ENCODE data around the gene RBM33.
"Not testable (repeated sequence)": the region's sequence is repeated elsewhere in the genome, so short reads cannot be mapped to it uniquely, and the experiment has no call there.

Gene RBM33, protein sequence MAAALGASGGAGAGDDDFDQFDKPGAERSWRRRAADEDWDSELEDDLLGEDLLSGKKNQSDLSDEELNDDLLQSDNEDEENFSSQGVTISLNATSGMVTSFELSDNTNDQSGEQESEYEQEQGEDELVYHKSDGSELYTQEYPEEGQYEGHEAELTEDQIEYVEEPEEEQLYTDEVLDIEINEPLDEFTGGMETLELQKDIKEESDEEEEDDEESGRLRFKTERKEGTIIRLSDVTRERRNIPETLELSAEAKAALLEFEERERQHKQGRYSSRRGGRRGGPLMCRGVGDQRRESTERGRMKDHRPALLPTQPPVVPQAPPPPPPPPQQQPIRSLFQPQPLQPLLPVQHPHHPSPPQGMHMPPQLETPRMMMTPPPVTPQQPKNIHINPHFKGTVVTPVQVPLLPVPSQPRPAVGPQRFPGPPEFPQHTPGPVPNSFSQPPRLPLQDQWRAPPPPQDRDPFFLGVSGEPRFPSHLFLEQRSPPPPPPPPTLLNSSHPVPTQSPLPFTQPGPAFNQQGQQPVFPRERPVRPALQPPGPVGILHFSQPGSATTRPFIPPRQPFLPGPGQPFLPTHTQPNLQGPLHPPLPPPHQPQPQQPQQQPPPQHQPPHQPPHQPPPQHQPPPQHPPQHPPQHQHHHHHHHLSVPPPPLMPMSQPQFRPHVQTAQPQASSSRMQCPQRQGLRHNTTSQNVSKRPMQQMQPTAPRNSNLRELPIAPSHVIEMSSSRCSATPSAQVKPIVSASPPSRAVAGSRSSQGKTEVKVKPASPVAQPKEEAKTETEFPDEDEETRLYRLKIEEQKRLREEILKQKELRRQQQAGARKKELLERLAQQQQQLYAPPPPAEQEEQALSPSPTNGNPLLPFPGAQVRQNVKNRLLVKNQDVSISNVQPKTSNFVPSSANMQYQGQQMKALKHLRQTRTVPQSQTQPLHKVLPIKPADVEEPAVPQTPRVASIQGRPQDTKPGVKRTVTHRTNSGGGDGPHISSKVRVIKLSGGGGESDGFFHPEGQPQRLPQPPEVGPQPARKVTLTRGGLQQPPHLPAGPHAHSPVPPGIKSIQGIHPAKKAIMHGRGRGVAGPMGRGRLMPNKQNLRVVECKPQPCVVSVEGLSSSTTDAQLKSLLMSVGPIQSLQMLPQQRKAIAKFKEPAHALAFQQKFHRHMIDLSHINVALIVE

DNA sequence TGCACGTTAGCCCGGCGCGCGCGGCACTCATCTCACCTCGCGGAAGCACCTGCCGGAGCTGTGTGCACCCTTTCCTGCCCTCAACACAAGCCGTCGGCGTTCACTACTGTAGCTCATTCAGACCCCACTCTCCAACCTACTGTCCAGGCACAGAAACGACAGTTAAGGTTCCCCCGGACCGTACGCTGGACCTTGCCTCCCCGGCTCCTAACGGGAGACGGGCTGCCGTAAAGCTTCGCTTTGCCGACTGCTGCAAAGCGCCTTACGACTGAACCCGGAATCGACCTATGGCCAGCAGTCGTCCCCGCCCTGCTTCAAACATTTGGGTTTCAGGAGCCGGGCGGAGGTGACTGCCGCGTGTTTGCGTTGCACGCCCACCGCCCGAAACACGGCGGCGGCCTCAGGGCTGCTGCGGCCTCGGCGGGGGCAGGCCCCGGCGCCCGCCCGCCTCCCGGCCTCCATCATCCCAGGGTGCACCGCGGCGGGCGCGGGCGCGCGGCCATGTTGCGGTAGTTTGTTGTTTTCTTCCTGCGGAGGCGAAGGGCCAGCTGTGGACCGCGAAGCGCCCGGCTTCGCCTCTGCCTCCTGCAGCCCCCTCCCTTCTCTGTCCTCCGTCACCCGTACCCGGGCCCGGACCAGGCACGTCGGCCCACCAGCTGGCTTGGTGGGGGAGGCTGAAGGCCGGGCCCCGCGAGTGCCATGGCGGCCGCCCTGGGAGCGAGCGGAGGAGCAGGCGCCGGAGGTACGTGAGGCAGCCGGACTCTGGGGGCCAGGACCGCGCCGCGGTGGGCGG is at the start of gene RBM33:
Gene RBM33, plus strand, starts transcription at position 484 of the 793 bp plus-strand sequence. Its CDS starts 216 bp downstream, at position 700.
- DNase-seq = peak; percentile 65 to 82

DNA sequence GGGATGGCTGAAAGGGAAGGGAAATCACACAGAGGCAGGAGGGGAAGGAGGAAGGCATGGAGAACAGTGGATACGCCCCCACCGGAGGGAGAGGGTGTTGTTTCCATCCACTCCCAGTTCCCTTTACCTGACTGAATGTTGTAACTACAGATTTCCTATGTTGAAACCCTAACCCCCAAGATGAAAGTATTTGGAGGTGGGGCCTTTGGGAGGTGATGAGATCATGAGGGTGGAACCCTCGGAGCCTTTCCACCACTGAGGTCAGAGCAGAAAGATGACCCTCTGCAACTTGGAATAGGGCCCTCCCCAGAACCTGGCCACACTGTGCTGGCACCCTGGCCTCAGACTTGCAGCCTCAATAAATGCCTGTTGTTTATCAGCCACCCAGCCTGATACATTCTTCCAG is 49.5 kb upstream of the RBM33 start:
- no peak for DNase-seq

DNA sequence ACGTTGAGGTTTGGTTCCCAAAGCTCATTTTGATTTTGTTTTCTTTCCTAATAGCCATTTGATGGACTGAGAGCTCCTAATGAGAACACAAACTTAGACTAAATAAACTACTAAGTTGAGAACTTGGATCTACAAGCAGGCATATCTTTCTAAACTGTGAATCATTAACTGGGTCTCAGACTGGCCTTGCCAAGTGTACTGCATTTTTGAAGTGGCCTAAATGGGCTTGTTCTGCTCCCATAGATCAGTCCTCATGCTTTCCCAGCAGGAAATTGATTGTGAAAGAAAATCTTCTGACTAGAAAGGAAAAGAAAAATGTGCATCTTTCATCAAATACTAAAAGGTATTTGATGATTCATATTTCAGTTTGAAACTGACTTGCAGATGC is 46.7 kb upstream of the RBM33 start:
- no peak for DNase-seq

DNA sequence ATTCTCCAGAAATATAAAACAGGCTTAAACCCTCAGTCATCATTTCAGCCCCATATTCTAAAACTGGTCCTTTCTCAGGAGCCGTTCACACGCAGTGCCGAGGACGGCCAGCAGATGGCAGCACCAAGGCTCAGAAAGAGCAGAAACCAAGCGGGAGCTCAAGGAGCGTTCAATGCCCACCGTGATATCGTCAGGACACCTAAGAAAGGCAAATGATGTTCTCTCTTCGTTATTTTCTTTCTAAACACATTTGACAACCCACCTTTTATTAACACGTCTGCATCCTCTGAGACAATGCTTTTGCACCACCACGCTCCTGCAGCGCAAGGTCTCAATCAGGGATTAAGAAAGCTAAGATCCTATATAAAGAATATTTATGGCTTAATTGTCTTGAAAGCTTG is 45.7 kb upstream of the RBM33 start:
- DNase-seq = peak; percentile 71 to 75

DNA sequence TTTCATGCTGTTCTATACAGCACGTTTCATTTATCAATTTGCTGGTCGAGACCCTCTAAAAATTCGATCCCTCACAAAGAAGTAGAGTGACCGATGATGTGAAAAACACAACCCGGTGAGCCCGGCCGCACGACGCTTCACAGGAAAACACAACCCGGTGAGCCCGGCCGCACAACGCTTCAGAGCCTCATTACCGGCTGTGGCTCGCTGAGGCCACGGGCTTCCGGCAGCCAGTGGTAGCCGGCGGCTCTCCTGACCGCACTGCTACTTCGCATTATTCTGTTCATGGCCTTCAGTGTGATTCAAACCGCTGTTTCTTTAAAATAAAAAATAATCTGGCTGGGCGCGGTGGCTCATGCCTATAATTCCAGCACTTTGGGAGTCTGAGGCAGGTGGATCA is 42.3 kb upstream of the RBM33 start:
- no peak for DNase-seq

DNA sequence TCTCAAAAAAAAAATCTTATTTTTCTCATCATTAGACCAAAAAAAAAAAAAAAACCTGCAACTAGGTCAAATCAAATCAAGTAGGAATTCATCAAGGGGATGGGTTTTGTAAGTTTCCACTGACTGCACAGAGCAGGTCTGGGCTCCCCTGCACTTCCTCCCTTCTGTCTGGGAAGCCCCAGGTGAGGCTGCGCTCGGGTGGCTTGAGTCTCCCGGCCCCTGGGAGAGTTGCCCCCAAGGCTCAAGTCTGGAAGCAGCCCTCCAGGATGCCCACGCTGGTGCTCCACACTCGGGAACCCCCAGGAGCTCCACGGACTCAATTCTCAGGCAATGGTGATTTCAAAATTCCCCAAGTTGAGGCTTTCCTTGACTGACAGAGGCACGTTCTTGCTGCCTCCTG is 41.7 kb upstream of the RBM33 start:
- no peak for DNase-seq

DNA sequence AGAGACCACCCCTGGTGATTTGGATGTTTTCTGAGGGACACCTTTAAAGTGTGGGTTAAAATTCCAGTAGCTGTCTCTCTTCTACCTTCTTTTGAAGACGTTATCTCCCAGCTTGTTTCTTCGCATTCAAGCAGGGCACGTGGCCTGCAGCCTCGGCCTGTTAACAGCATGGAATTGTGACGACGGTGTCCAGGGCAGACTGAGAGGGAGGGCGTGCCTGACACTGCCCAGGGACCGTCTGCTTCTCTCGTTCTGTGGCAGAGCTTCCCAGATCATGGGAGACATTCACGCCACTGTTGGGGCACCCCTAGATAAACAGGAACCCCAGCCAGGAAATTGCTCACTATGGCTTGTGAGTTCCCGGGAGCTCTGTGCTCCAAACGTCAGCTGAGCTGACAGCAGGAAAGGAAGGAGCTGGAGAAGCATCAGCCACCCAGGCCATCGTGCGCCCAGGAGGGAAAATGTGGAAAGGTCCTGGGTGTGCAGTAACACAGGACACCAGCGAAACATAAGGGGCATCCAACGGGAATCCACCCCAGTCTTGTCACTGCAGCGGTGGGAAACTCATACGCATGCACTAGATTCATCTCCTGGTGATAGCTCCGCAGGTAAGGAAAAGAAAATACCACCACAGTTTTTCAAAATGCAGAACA is 41.1 kb upstream of the RBM33 start:
- DNase-seq = no peak

DNA sequence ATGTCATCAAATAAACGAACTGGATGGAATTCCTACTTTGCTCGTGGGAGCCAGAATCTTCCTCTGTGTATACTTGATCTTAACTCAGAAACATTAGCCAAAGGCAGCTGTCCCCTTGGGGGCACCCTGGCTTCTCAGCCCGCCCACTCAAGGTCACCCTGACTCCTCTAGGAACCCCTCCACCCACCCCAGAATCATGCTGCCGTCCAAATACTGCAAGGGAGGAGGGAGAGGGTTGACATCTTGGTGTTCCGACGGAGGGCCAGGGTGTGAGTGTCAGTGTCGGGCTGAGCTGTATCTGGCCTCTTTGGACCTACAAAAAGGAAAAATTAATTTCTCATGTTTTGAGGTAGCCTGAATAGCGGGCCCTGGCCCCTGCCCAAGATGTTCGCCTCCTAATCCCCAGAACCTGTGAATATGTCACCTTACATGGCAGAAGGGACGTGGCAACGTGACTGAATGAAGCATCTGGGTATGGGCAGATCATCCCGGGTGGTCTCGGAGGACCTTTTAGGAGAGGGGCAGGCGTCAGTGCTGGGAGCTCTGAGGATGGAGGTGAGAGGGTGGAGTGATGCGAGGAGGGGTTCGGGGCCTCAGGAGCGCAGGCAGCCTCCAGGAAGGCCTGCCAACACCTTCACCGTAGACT is 40.5 kb upstream of the RBM33 start:
- DNase-seq = no peak

DNA sequence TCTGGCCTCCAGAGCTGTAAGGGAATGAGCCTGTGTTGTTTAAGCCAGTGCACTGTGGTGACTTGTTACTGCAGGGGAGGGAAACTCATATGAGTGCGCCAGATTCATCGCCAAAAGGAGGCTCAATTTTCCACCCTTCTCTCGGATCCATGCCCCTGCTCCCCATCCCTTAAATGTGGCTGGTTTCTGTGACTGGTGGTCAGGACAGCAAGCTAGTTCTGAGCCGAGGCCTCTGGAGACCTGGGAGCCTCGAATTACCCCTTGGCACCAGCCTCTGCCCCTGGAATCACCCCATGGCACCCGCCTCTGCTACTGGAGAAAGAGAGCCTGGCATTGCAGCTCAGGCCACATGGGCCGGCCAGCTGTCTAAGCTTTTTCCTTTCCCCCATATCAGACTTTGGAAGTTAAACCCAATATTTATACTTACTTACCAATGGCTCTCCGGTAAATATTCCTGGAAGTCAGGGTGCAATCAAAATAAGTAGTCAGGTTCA is 39.9 kb upstream of the RBM33 start:
- DNase-seq = no peak

DNA sequence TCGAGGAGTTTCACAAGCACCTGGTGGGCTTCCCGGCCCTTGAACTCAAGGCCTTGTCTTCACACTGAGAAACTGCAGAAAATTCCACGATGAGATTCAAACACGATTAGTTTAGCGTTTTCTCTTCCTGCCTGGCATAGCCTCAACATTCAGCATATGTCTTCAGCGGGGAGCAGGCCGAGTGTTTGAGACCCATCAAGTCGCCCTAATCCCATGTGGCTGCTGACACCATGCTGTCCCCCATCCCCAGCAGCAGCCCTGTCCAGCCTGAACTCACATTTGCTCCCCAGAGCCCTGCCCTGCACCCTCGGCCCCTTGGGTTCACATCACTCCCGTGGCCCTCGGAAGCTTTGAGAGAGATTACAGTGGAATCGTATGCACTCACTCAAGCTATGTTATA is 35.3 kb upstream of the RBM33 start:
- no peak for DNase-seq

DNA sequence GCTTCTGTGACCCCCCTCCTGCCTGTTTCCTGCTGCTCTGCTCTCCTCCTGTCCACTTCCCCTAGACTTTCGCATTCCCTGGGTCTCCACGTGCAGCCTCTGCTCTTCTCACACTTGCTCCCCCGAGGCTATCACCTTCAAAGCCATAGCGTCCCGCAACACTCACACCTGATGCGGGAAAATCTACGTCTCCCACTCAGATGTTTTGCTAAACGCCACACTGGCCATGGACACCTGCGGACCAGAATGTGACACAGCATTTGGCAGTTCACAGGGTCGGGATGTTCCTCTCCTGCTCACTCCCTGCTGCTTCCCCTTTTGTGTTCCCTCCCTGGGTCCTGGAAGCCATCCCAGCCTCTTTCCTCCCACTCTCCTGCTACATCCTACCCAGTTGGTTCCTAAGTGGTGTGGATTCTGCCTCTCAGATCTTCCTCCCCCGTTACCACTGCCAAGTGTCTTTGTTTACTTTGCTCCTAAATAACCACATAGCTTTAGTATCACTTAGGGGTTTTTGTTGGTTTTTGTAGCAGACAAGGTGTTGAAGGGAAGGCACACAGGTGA is 33.7 kb upstream of the RBM33 start:
- DNase-seq = no peak

DNA sequence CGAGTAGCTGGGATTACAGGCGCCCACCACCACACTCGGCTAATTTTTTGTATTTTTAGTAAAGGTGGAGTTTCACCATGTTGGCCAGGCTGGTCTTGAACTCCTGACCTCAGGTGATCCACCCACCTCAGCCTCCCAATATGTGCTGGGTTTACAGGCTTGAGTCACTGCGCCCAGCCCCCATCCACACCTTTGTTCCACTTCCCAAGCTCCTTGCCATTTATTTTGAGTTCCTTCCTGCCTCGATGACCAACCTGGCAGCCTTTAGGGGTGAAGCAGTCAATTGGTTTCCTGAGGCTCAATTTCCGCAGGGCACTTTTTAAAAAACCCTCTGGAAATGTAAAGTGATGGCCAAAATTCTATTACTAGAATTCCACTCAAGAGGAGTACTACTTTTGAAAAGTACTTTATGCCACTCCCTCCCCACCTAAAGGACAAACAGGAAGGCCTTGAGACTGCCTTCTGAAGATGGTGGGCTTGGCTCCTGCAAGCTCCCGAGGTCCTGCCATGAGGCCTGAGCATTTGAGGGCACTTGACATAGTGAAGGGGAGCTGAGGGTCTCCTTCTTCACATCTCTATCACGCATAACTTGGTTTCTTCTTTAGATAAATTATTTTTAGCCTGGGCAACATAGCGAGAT is 32.5 kb upstream of the RBM33 start:
- no peak for DNase-seq

DNA sequence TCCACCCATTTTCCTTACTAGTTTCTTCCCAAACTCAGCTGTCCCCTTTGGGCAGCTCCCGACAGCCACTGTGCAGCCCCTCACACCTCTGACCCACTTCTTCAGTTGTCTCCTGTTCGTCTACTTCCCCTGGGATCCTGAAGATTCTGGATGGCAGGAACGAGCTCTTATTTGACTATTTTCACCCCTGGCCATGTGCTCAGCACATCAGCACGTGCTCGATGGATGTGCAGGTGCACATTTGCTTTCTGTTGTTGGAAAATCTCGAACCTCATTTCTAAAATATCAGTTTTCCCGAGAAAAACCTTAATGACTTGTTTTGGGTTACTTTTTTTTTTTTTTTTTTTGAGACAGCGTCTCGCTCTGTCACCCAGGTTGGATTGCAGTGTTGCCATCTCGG is 31.8 kb upstream of the RBM33 start:
- DNase-seq = no peak

DNA sequence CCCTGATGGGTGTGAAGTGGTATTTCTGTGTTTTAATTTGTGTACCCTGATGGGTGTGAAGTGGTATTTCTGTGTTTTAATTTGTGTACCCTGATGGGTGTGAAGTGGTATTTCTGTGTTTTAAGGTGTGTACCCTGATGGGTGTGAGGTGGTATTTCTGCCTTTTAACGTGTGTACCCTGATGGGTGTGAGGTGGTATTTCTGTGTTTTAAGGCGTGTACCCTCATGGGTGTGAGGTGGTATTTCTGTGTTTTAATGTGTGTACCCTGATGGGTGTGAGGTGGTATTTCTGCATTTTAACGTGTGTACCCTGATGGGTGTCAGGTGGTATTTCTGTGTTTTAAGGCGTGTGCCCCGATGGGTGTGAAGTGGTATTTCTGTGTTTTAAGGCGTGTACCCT is 29.4 kb upstream of the RBM33 start:
- DNase-seq = not testable (repeated sequence)

DNA sequence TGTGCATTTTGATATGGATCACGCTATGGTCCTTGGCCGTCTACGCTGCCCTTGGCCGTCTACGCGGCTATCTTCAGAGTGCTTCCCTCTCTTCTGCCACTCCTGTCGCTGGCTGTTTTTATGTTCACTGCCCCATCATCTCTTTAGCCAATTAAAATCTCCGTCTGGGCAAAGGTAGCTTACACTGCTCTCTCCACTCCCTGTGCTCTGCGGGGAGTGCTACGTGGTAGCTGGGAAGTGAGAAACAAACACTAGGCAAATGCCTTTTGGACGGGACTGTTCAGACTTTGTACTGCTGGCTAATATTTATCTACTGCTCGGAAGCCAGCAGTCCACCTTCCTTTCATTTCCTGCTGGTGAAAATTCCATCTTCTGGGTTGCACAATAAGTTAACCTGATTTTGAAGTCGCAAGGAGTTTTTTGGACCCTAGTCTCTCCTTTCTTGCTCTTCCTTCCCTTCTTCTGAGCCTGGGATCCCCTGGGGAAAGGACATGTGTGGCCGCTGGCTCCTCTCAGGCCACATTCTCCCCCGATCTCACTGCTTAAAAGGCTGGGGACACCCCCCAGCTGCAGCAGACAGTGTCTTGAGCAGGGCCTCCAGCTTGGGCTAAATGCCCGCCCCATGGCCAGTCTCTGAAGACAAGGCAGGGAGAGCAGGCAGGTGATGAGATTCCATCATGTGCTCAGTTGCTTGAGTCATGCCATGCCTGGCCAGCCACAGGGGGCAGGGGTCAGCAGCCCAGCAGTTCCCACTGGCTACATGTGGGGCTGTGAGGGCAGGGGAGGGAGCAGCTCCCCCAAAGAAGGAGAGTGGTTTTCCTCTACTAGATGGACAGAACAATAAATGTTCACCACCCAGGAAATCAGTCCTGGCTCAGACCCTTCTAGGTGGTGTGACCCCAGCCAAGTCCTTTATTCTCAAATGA is 25.5 kb upstream of the RBM33 start:
- DNase-seq = no peak

DNA sequence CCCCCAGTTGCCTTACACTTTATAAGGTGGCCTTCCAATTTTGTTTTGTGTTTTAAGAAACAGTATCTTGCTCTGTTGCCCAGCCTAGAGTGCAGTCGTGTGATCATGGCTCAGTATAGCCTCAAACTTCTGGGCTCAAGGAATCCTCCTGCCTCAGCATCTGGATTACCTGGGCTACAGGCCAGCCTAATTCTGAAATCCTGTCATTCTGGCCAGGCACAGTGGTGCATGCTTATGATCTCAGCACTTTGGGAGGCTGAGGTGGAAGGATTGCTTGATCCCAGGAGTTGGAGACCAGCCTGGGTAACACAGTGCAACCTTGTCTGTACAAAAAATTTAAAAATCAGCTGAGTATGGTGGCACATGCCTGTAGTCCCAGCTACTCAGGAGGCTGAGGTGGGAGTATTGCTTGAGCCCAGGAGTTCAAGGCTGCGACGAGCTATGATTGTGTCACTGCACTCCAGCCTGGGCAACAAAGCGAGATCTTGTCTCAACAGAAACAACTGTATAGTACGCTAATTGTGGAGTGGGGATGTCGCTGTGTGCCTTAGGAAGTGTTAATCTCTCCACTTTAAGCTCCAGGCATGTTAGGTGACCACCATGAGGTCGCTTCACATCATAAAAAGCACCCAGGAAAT is 24.7 kb upstream of the RBM33 start:
- no peak for DNase-seq

DNA sequence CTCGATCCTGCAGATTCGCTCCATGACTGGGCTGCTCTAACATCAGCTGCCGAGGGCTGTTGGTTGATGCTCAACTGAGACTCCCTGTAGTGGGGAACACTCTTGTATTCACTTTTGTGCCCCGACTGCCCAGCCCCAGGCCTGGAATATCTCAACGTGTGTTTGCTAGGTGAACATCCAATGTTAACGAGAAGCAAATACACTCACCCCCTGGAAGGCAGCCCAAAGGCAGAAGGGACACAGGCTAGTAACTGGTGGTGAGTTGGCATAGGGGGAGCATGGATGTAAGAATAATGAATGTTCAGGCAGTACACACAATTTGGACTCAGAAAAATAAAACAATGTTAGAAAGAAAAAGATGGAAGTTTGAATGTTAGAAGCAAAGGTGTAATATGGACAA is 24.0 kb upstream of the RBM33 start:
- DNase-seq = no peak

DNA sequence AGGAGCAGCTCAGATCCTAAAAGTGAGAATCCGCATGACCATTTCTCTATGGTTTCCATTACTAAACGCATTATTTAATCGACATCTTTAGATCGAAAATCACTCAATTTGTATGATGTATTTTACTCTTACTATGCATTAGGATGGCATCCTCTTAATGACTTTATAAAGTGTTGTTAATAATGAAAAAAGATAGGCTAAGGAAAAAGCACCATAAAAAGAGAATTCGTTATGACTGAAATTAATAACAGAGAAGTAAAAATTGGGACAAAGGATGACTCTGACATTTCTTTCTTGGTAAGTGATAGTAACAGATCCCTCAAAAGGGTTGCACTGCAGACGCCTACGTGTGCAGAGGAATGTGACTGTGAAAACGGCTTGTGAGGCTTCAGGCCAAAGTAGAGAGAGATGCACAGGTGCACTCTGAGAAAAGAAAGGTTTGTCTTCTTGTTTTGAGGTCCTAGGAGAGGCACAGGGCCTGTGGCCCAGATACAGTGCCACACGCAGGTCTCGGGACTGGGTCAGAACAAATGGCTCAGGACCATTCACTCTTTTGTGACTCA is 23.0 kb upstream of the RBM33 start:
- DNase-seq = no peak

DNA sequence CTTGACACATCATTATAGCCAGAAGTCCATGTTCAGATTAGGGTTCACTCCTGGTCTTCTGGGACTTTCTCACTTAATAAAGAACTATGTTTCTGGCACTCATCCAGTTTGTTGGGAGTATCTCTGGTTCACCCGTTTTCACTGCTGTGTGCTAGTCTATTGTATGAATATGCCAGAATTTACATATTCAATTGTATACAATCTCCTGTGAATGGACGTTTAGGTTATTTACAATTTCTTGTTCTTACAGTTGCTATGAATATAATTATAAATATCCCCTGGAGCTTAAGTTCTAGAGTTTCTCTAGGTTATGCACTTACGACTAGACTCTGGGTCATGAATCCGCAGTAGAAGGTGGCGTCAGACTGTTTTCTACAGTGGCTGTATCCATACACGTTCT is 20.0 kb upstream of the RBM33 start:
- DNase-seq = no peak
